MM.1S (cell line): ENCODE data around the gene PNPT1.

Source experiments
- DNase-seq: peaks from one replicate; pipeline ENCODE4 v3.0.0-alpha.2; 2015
- H2AFZ ChIP-seq: fragments of 300-600 bp; sonication (generic); 2 replicates; pipeline ENCODE4 v1.6.0; 2016; ENCODE audit warnings: antibody characterized with exemption, low read length
- H3F3A ChIP-seq: fragments of 300-600 bp; sonication (generic); 2 replicates; pipeline ENCODE4 v1.6.1; 2016; ENCODE audit warnings: mild to moderate bottlenecking, antibody characterized with exemption, low read length, moderate library complexity, mixed read lengths; ENCODE audit not compliant: insufficient read depth
- H3K27ac ChIP-seq: fragments of 300-600 bp; sonication (generic); 2 replicates; pipeline ENCODE4 v1.5.1; 2016; ENCODE audit warnings: mild to moderate bottlenecking, low read length
- H3K27me3 ChIP-seq: fragments of 300-600 bp; sonication (generic); replicated peaks from 2 replicates; pipeline ENCODE4 v1.6.0; 2016; ENCODE audit warnings: low read length; ENCODE audit not compliant: insufficient read depth
- H3K36me3 ChIP-seq: fragments of 300-600 bp; sonication (generic); replicated peaks from 2 replicates; pipeline ENCODE4 v1.6.1; 2016; ENCODE audit warnings: mild to moderate bottlenecking, low read length, mixed read lengths; ENCODE audit not compliant: insufficient read depth
- H3K4me1 ChIP-seq: fragments of 300-600 bp; sonication (generic); 2 replicates; pipeline ENCODE4 v1.6.1; 2016; ENCODE audit warnings: low read length, mixed read lengths
- H3K4me2 ChIP-seq: fragments of 300-600 bp; sonication (generic); 2 replicates; pipeline ENCODE4 v1.6.0; 2016; ENCODE audit warnings: low read depth, low read length
- H3K4me3 ChIP-seq: fragments of 300-600 bp; sonication (generic); 2 replicates; pipeline ENCODE4 v1.5.1; 2016; ENCODE audit warnings: low read length, mixed read lengths
- H3K79me2 ChIP-seq: fragments of 300-600 bp; sonication (generic); 2 replicates; pipeline ENCODE4 v1.6.1; 2016; ENCODE audit warnings: mixed run types, low read length, mixed read lengths
- H3K9ac ChIP-seq: fragments of 300-600 bp; sonication (generic); 2 replicates; pipeline ENCODE4 v1.6.1; 2016; ENCODE audit warnings: low read length, mixed read lengths
- H3K9me2 ChIP-seq: fragments of 300-600 bp; sonication (generic); replicated peaks from 2 replicates; pipeline ENCODE4 v1.6.1; 2016; ENCODE audit warnings: mild to moderate bottlenecking, low read length, mixed read lengths; ENCODE audit not compliant: insufficient read depth
- H3K9me3 ChIP-seq: fragments of 300-600 bp; sonication (generic); replicated peaks from 2 replicates; pipeline ENCODE4 v1.6.1; 2016; ENCODE audit warnings: mild to moderate bottlenecking, low read length, mixed read lengths; ENCODE audit not compliant: insufficient read depth
- H4K20me1 ChIP-seq: fragments of 300-600 bp; sonication (generic); 2 replicates; pipeline ENCODE4 v1.6.1; 2016; ENCODE audit warnings: mild to moderate bottlenecking, low read length, moderate library complexity, mixed read lengths; ENCODE audit not compliant: insufficient read depth
- CTCF ChIP-seq: fragments of 300-600 bp; sonication (generic); IDR thresholded peaks from 2 replicates; pipeline ENCODE4 v1.5.1; 2016; ENCODE audit warnings: antibody characterized with exemption, low read length, mixed read lengths
- EZH2 ChIP-seq: fragments of 300-600 bp; sonication (generic); optimal IDR thresholded peaks from 2 replicates; pipeline ENCODE3; 2017; ENCODE audit warnings: low read depth, mild to moderate bottlenecking, antibody characterized with exemption, low read length, mixed read lengths
- EZH2phosphoT487 ChIP-seq: fragments of 300-600 bp; sonication (generic); IDR thresholded peaks from 2 replicates; pipeline ENCODE4 v1.6.1; 2018; ENCODE audit warnings: antibody characterized with exemption, low read length

Gene PNPT1

GRCh38 chr2:55721596-55722215 is 28.1 kb upstream of the PNPT1 start:
- Histone ChIP-seq H3K4me1 (peaks cover 5% of the 10 kb centered on the region), H2AFZ (no peak overlapping the region), H3K27me3 (no peaks in the 10 kb centered on the region), H3K9me2 (no peaks in the 10 kb centered on the region), H3K4me2 (no peak overlapping the region), H3K79me2 (no peaks in the 10 kb centered on the region), H3K27ac (no peak overlapping the region), H4K20me1 (no peaks in the 10 kb centered on the region), H3K36me3 (no peaks in the 10 kb centered on the region), H3K9me3 (no peaks in the 10 kb centered on the region), H3K9ac (no peak overlapping the region), H3F3A (no peaks in the 10 kb centered on the region), H3K4me3 (no peak overlapping the region)
- no peak for DNase-seq
- TF ChIP-seq EZH2 = no peak
- no peak for TF ChIP-seq CTCF
- TF ChIP-seq EZH2phosphoT487 = no peak

GRCh38 chr2:55720417-55720816 is 26.8 kb upstream of the PNPT1 start:
- Histone ChIP-seq H3K4me3 (no peak overlapping the region), H3K27ac (no peak overlapping the region), H3K36me3 (no peaks in the 10 kb centered on the region), H2AFZ (no peak overlapping the region), H3F3A (no peaks in the 10 kb centered on the region), H3K9ac (no peak overlapping the region), H3K4me1 (peaks cover 5% of the 10 kb centered on the region), H3K4me2 (no peak overlapping the region), H4K20me1 (no peaks in the 10 kb centered on the region), H3K79me2 (no peaks in the 10 kb centered on the region), H3K9me3 (no peaks in the 10 kb centered on the region), H3K27me3 (no peaks in the 10 kb centered on the region), H3K9me2 (no peaks in the 10 kb centered on the region)
- TF ChIP-seq CTCF (no peak), EZH2phosphoT487 (no peak), EZH2 (no peak)
- DNase-seq = no peak

- H3F3A ChIP-seq = no peaks in the 10 kb centered on the region
- H3K9ac ChIP-seq = no peak overlapping the region
- peaks cover 5% of the 10 kb centered on the region for H3K4me1 ChIP-seq
- no peak overlapping the region for H2AFZ ChIP-seq
- H4K20me1 ChIP-seq = no peaks in the 10 kb centered on the region
- H3K4me3 ChIP-seq = no peak overlapping the region
- H3K9me2 ChIP-seq = no peaks in the 10 kb centered on the region
- no peak overlapping the region for H3K27ac ChIP-seq
- H3K79me2 ChIP-seq = no peaks in the 10 kb centered on the region
- H3K27me3 ChIP-seq = no peaks in the 10 kb centered on the region
- no peaks in the 10 kb centered on the region for H3K36me3 ChIP-seq
- TF ChIP-seq EZH2phosphoT487 (no peak), EZH2 (no peak), CTCF (no peak)
- no peak overlapping the region for H3K4me2 ChIP-seq
- no peak for DNase-seq
- H3K9me3 ChIP-seq = no peaks in the 10 kb centered on the region
These were observed 26.2 kb upstream of the PNPT1 start for GRCh38 chr2:55719852-55720251.
